GM23338 (cell line): ENCODE data around the gene GRID1. TPM values are rescaled to one million over a fixed set of nuclear protein-coding genes. Genes with fewer than 3 reads are reported as not detected.

Experiments used
- ATAC-seq: fragments of 200-7000 bp; cut with Tn5 transposase; 3 replicates; pipeline ENCODE4 v1.9.1; 2020
- DNase-seq: peaks from one replicate; pipeline ENCODE4 v3.0.0-alpha.2; 2015; ENCODE audit warnings: low spot score
- H2AFZ ChIP-seq: fragments of 200-600 bp; sonication (generic); 2 replicates; pipeline ENCODE4 v1.8.0; 2016; ENCODE audit warnings: antibody characterized with exemption, mild to moderate bottlenecking, moderate library complexity
- H3F3A ChIP-seq: fragments of 200-600 bp; sonication (generic); replicated peaks from 2 replicates; pipeline ENCODE4 v1.8.0; 2017; ENCODE audit warnings: antibody characterized with exemption, mixed run types, low read depth
- H3K27ac ChIP-seq: fragments of 200-600 bp; sonication (generic); 2 replicates; pipeline ENCODE4 v1.6.1; 2016; ENCODE audit warnings: low read depth
- H3K27me3 ChIP-seq: fragments of 200-600 bp; sonication (generic); 2 replicates; pipeline ENCODE4 v1.8.0; 2016; ENCODE audit warnings: mild to moderate bottlenecking, mixed run types, moderate library complexity; ENCODE audit not compliant: insufficient read depth
- H3K36me3 ChIP-seq: fragments of 200-600 bp; sonication (generic); 2 replicates; pipeline ENCODE4 v1.8.0; 2016; ENCODE audit warnings: mild to moderate bottlenecking; ENCODE audit not compliant: insufficient read depth
- H3K4me1 ChIP-seq: fragments of 200-600 bp; sonication (generic); 2 replicates; pipeline ENCODE4 v1.8.0; 2016; ENCODE audit warnings: mild to moderate bottlenecking, moderate library complexity; ENCODE audit not compliant: insufficient read depth
- H3K4me2 ChIP-seq: fragments of 200-600 bp; sonication (generic); 2 replicates; pipeline ENCODE4 v1.7.1; 2017; ENCODE audit warnings: mixed run types
- H3K4me3 ChIP-seq: fragments of 200-600 bp; sonication (generic); 2 replicates; pipeline ENCODE4 v1.6.1; 2016; ENCODE audit warnings: mixed run types
- H3K79me2 ChIP-seq: fragments of 200-600 bp; sonication (generic); replicated peaks from 2 replicates; pipeline ENCODE4 v1.8.0; 2017; ENCODE audit warnings: mild to moderate bottlenecking; ENCODE audit not compliant: insufficient read depth
- H3K9me2 ChIP-seq: fragments of 200-600 bp; sonication (generic); 2 replicates; pipeline ENCODE4 v1.8.0; 2017; ENCODE audit not compliant: insufficient read depth
- H4K20me1 ChIP-seq: fragments of 200-600 bp; sonication (generic); replicated peaks from 2 replicates; pipeline ENCODE4 v1.8.0; 2017; ENCODE audit warnings: mild to moderate bottlenecking; ENCODE audit not compliant: insufficient read depth
- H3K27ac Mint-ChIP-seq: 2 replicates; pipeline ENCODE4 v1.8.0; 2020; ENCODE audit warnings: inconsistent platforms, mild to moderate bottlenecking, moderate library complexity, mixed read lengths
- H3K27me3 Mint-ChIP-seq: 3 replicates; pipeline ENCODE4 v1.8.0; 2022; ENCODE audit warnings: low read depth, mild to moderate bottlenecking, moderate library complexity, mixed read lengths, inconsistent platforms; ENCODE audit not compliant: insufficient read depth, poor library complexity
- H3K36me3 Mint-ChIP-seq: 3 replicates; pipeline ENCODE4 v1.8.0; 2021; ENCODE audit warnings: low read depth, mild to moderate bottlenecking, inconsistent platforms, moderate library complexity, mixed read lengths
- H3K4me1 Mint-ChIP-seq: 3 replicates; pipeline ENCODE4 v1.8.0; 2020; ENCODE audit warnings: mild to moderate bottlenecking, inconsistent platforms, mixed read lengths
- H3K4me3 Mint-ChIP-seq: 3 replicates; pipeline ENCODE4 v1.8.0; 2021; ENCODE audit warnings: moderate library complexity, mild to moderate bottlenecking, inconsistent platforms, mixed read lengths
- H3K9me3 Mint-ChIP-seq: 3 replicates; pipeline ENCODE4 v1.8.0; 2020; ENCODE audit warnings: moderate library complexity, mild to moderate bottlenecking, inconsistent platforms, mixed read lengths
- CREB1 ChIP-seq: fragments of 250-450 bp; sonication (Bioruptor Pico); IDR thresholded peaks from 2 replicates; pipeline ENCODE4 v1.5.0; 2020; ENCODE audit warnings: low read depth, mild to moderate bottlenecking, moderate library complexity
- CTCF ChIP-seq, 2 experiments: fragments of 200-600 bp in 1 of 2; sonication (generic) in 1 of 2; conservative IDR thresholded peaks; 2 replicates each; pipeline versions ENCODE4 v1.5.1 to v1.6.1; 2016 to 2017; ENCODE audit warnings: antibody characterized with exemption in 2 of 2, low read depth in 2 of 2, mild to moderate bottlenecking in 2 of 2, moderate library complexity in 1 of 2
- ETS1 ChIP-seq: IDR thresholded peaks from 2 replicates; pipeline ENCODE4 v1.6.1; 2016; ENCODE audit warnings: antibody characterized with exemption
- EZH2 ChIP-seq: fragments of 200-600 bp; sonication (generic); IDR thresholded peaks from one replicate; pipeline ENCODE4 v1.8.0; 2017; ENCODE audit warnings: antibody characterized with exemption, mild to moderate bottlenecking, low read depth; ENCODE audit not compliant: unreplicated experiment
- EZH2phosphoT487 ChIP-seq: fragments of 200-600 bp; sonication (generic); IDR thresholded peaks from one replicate; pipeline ENCODE4 v1.8.1; 2018; ENCODE audit warnings: antibody characterized with exemption; ENCODE audit not compliant: unreplicated experiment
- JUNB ChIP-seq: IDR thresholded peaks from one replicate; pipeline ENCODE4 v1.6.1; 2016; ENCODE audit warnings: antibody characterized with exemption; ENCODE audit not compliant: unreplicated experiment
- NANOG ChIP-seq: IDR thresholded peaks from 2 replicates; pipeline ENCODE4 v1.6.1; 2016; ENCODE audit warnings: antibody characterized with exemption, borderline replicate concordance
- POLR2AphosphoS5 ChIP-seq: IDR thresholded peaks from 2 replicates; pipeline ENCODE4 v1.6.1; 2016; ENCODE audit warnings: antibody characterized with exemption, low read depth
- REST ChIP-seq: IDR thresholded peaks from one replicate; pipeline ENCODE4 v1.6.1; 2018; ENCODE audit warnings: antibody characterized with exemption; ENCODE audit not compliant: unreplicated experiment
- STAT1 ChIP-seq: IDR thresholded peaks from one replicate; pipeline ENCODE4 v1.6.1; 2016; ENCODE audit warnings: antibody characterized with exemption; ENCODE audit not compliant: unreplicated experiment
- ZNF114 ChIP-seq: fragments of 250-450 bp; sonication (Bioruptor Pico); IDR thresholded peaks from 2 replicates; pipeline ENCODE4 v1.5.0; 2020; ENCODE audit warnings: mild to moderate bottlenecking, moderate library complexity
- ZNF331 ChIP-seq: fragments of 250-450 bp; sonication (Bioruptor Pico); IDR thresholded peaks from 2 replicates; pipeline ENCODE4 v1.5.0; 2020; ENCODE audit warnings: low read depth, mild to moderate bottlenecking, moderate library complexity
- ZNF462 ChIP-seq: fragments of 250-450 bp; sonication (Bioruptor Pico); IDR thresholded peaks from 2 replicates; pipeline ENCODE4 v1.5.0; 2020; ENCODE audit warnings: mild to moderate bottlenecking, moderate library complexity
- polyA plus RNA-seq: library from polyadenylated mRNA; unstranded; fragments of >200 nt; fragmentation: Nextera tagmentation; extraction: Ambion mirVana; gene quantifications from 2 replicates; pipeline ENCODE4 v1.2.1, GENCODE V29; 2016
- total RNA-seq: library from RNA; depleted of rRNA; stranded (reverse); fragments of >200 nt; shearing (Covaris generic); gene quantifications from 2 replicates; pipeline ENCODE4 v1.2.3, GENCODE V29; 2014

GRID1 gene
- total and polyA plus RNA-seq, 2 experiments from 2014 or later = 0.14 to 0.15 TPM

GRCh38 chr10:86339226-86339865 lies 27.2 kb downstream of the GRID1 start:
- Histone ChIP-seq H3K4me1 (peaks cover 13% of the 10 kb centered on the region), H3K27ac (no peak overlapping the region), H4K20me1 (no peaks in the 10 kb centered on the region), H3K79me2 (no peaks in the 10 kb centered on the region), H2AFZ (no peak overlapping the region), H3K36me3 (no peaks in the 10 kb centered on the region), H3K27me3 (no peaks in the 10 kb centered on the region), H3F3A (no peaks in the 10 kb centered on the region), H3K4me2 (no peak overlapping the region), H3K4me3 (no peak overlapping the region), H3K9me2 (no peaks in the 10 kb centered on the region)
- no peaks in the 10 kb centered on the region for H3K36me3 Mint-ChIP-seq
- no peak overlapping the region for H3K4me3 Mint-ChIP-seq
- H3K27ac Mint-ChIP-seq = no peak overlapping the region
- ATAC-seq (no peak), DNase-seq (no peak)
- H3K9me3 Mint-ChIP-seq = peaks cover 5% of the 10 kb centered on the region; the same call in 2 of the 3 replicates
- TF ChIP-seq ZNF331 (CRISPR knock-in tag) (no peak), ETS1 (no peak), STAT1 (no peak), CREB1 (CRISPR knock-in tag) (no peak), ZNF114 (CRISPR knock-in tag) (no peak), NANOG (no peak), ZNF462 (CRISPR knock-in tag) (no peak), POLR2AphosphoS5 (no peak), EZH2 (no peak), CTCF (conservative IDR thresholded peaks at IDR 0.05; ENCODE audit: low read depth in 2 of 2) (no peak), EZH2phosphoT487 (no peak), JUNB (no peak), REST (no peak)
- peaks cover 11% of the 10 kb centered on the region for H3K27me3 Mint-ChIP-seq
- H3K4me1 Mint-ChIP-seq = peaks cover 26% of the 10 kb centered on the region
